CD14-positive monocyte (primary cell): ENCODE results near the gene LRRC8E. TPM values are rescaled to one million over a fixed set of nuclear protein-coding genes. Genes with fewer than 3 reads are reported as not detected.

Source experiments
- DNase-seq, 3 donors: peaks; one replicate each; pipeline ENCODE4 v3.0.0-alpha.2; 2011 to 2022
- H2AFZ ChIP-seq: 2 replicates; pipeline ENCODE4 v1.6.0; 2012; ENCODE audit warnings: mild to moderate bottlenecking, low read depth, low read length, inconsistent platforms; ENCODE audit not compliant: insufficient read depth, poor library complexity, severe bottlenecking
- H3K27ac ChIP-seq, 2 donors: 1 replicate in 1 of 2; 2 replicates in 1 of 2; pipeline ENCODE4 v1.5.1; 2012 to 2013; ENCODE audit warnings: low read length in 2 of 2, control low read depth in 1 of 2, inconsistent platforms in 1 of 2, low read depth in 1 of 2, mild to moderate bottlenecking in 1 of 2
- H3K27me3 ChIP-seq, 2 donors: one replicate each; pipeline versions ENCODE4 v1.6.0 to v1.6.1; 2011 to 2013; ENCODE audit warnings: low read length in 2 of 2; ENCODE audit not compliant: control insufficient read depth in 2 of 2, insufficient read depth in 2 of 2
- H3K36me3 ChIP-seq, 2 donors: replicated peaks in 1 of 2; 1 replicate in 1 of 2; 2 replicates in 1 of 2; pipeline versions ENCODE4 v1.5.1 to v1.6.1; 2012 to 2013; ENCODE audit warnings: low read length in 2 of 2, control low read depth in 1 of 2, inconsistent platforms in 1 of 2, mild to moderate bottlenecking in 1 of 2; ENCODE audit not compliant: insufficient read depth in 2 of 2, control insufficient read depth in 1 of 2
- H3K4me1 ChIP-seq, 2 donors: 1 replicate in 1 of 2; 2 replicates in 1 of 2; pipeline versions ENCODE4 v1.5.1 to v1.6.1; 2012 to 2013; ENCODE audit warnings: low read length in 2 of 2, control low read depth in 1 of 2, inconsistent platforms in 1 of 2, mild to moderate bottlenecking in 1 of 2, moderate library complexity in 1 of 2; ENCODE audit not compliant: insufficient read depth in 2 of 2, control insufficient read depth in 1 of 2
- H3K4me2 ChIP-seq: replicated peaks from 2 replicates; pipeline ENCODE3; 2012; ENCODE audit warnings: low read length, moderate library complexity, mild to moderate bottlenecking; ENCODE audit not compliant: poor library complexity, severe bottlenecking; ENCODE audit errors: extremely low read depth
- H3K4me3 ChIP-seq, 3 experiments: fragments of 200-600 bp in 1 of 3; sonication (generic) in 1 of 3; replicated peaks in 1 of 3; 1 replicate in 2 of 3; 2 replicates in 1 of 3; pipeline ENCODE4 v1.5.1; 2011 to 2013; ENCODE audit warnings: low read length in 3 of 3, mild to moderate bottlenecking in 3 of 3, control low read depth in 2 of 3, low read depth in 2 of 3, inconsistent platforms in 1 of 3, moderate library complexity in 1 of 3
- H3K79me2 ChIP-seq: 2 replicates; pipeline ENCODE4 v1.6.0; 2012; ENCODE audit warnings: mild to moderate bottlenecking, control low read depth, inconsistent platforms, low read length, moderate library complexity; ENCODE audit not compliant: insufficient read depth
- H3K9ac ChIP-seq: 2 replicates; pipeline ENCODE4 v1.6.0; 2017; ENCODE audit warnings: low read length, mild to moderate bottlenecking; ENCODE audit not compliant: insufficient read depth, poor library complexity, severe bottlenecking
- H3K9me3 ChIP-seq, 2 donors: replicated peaks in 1 of 2; 1 replicate in 1 of 2; 2 replicates in 1 of 2; pipeline versions ENCODE4 v1.5.1 to v1.6.1; 2012 to 2013; ENCODE audit warnings: low read length in 2 of 2, control low read depth in 1 of 2; ENCODE audit not compliant: control insufficient read depth in 1 of 2, insufficient read depth in 1 of 2
- H4K20me1 ChIP-seq: 2 replicates; pipeline ENCODE4 v1.6.0; 2012; ENCODE audit warnings: mild to moderate bottlenecking, low read length, control low read depth, moderate library complexity; ENCODE audit not compliant: insufficient read depth
- H3K27ac Mint-ChIP-seq, 7 donors: one replicate each; pipeline ENCODE4 v1.8.0; 2020; ENCODE audit warnings: mild to moderate bottlenecking in 7 of 7, mixed read lengths in 7 of 7, moderate library complexity in 6 of 7, inconsistent platforms in 2 of 7
- H3K27me3 Mint-ChIP-seq, 3 donors: one replicate each; pipeline ENCODE4 v1.8.0; 2021 to 2022; ENCODE audit warnings: low read depth in 3 of 3, mild to moderate bottlenecking in 3 of 3, mixed read lengths in 3 of 3, moderate library complexity in 3 of 3, inconsistent platforms in 1 of 3
- H3K36me3 Mint-ChIP-seq, 2 donors: one replicate each; pipeline ENCODE4 v1.8.0; 2020; ENCODE audit warnings: mixed read lengths in 2 of 2, inconsistent platforms in 1 of 2, mild to moderate bottlenecking in 1 of 2
- H3K4me1 Mint-ChIP-seq: one replicate; pipeline ENCODE4 v1.8.0; 2020; ENCODE audit warnings: mild to moderate bottlenecking, mixed read lengths
- H3K4me3 Mint-ChIP-seq, 2 donors: one replicate each; pipeline ENCODE4 v1.8.0; 2020; ENCODE audit warnings: mild to moderate bottlenecking in 2 of 2, mixed read lengths in 2 of 2, moderate library complexity in 1 of 2
- H3K9me3 Mint-ChIP-seq, 7 donors: one replicate each; pipeline ENCODE4 v1.8.0; 2020 to 2022; ENCODE audit warnings: mixed read lengths in 7 of 7, mild to moderate bottlenecking in 6 of 7, moderate library complexity in 6 of 7, inconsistent platforms in 2 of 7
- WGBS: methylation state at CpG from one replicate; pipeline ENCODE4 v1.1.5; 2013; ENCODE audit warnings: missing lambda C conversion rate; ENCODE audit not compliant: insufficient coverage; 5-methylcytosine and 5-hydroxymethylcytosine counted together
- intact Hi-C, 2 donors: fragments of 100-400 bp; cut with micrococcal nuclease; formaldehyde crosslinking; loops; one replicate each; pipeline versions ENCODE4 v1.15.0 to v1.15.1; 2023
- polyA plus RNA-seq, 3 donors: library from polyadenylated mRNA; depleted of rRNA in 1 of 3; unstranded in 2 of 3; stranded (reverse) in 1 of 3; fragments of 300-500 nt in 2 of 3; fragments of >200 nt in 1 of 3; fragmentation: Illumina TruSeq in 2 of 3; gene quantifications; 1 replicate in 2 of 3; 2 replicates in 1 of 3; pipeline ENCODE4 v1.2.3, GENCODE V29; 2012 to 2021
- TF ChIP-seq, protein P1 (sequence below): fragments of 200-600 bp; IDR thresholded peaks from one replicate; pipeline ENCODE4 v1.8.0; 2022; ENCODE audit warnings: antibody characterized with exemption, mild to moderate bottlenecking

Gene LRRC8E
- polyA plus RNA-seq, 3 donors = not detected

DNA sequence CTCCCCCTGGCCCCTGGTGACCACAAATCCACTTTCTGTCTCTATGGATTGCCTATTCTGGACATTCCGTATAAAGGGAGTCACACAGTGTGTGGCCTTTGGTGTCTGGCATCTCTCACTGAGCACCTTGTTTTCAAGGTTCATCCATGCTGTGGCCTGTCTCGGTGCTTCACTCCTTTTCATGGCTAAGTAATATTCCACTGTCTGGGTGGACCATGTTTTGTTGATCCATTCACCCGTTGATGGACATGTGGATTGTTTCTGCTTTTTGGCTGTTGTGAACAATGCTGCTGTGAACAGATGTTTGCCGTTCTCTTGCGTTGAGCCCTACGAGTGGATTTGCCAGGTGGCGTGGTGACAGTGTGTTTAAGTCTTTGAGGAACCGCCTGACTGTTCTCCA lies 47.7 kb upstream of the LRRC8E start:
- no peak overlapping the region for H2AFZ ChIP-seq
- Mint-ChIP-seq H3K36me3 (peaks cover 0 to 3% of the 10 kb centered on the region in 2 donors), H3K4me3 (no peak overlapping the region), H3K4me1 (peaks cover 5% of the 10 kb centered on the region), H3K27ac (no peak overlapping the region), H3K27me3 (peaks cover 0 to 7% (median 3%) of the 10 kb centered on the region in 3 donors), H3K9me3 (peaks cover 0 to 5% (median 2%) of the 10 kb centered on the region in 7 donors)
- no peaks in the 10 kb centered on the region for H3K9me3 ChIP-seq
- H3K36me3 ChIP-seq = no peaks in the 10 kb centered on the region
- no peak for DNase-seq
- H3K4me2 ChIP-seq = no peak overlapping the region
- H4K20me1 ChIP-seq = no peaks in the 10 kb centered on the region
- H3K9ac ChIP-seq = no peak overlapping the region
- TF ChIP-seq, protein P1, sequence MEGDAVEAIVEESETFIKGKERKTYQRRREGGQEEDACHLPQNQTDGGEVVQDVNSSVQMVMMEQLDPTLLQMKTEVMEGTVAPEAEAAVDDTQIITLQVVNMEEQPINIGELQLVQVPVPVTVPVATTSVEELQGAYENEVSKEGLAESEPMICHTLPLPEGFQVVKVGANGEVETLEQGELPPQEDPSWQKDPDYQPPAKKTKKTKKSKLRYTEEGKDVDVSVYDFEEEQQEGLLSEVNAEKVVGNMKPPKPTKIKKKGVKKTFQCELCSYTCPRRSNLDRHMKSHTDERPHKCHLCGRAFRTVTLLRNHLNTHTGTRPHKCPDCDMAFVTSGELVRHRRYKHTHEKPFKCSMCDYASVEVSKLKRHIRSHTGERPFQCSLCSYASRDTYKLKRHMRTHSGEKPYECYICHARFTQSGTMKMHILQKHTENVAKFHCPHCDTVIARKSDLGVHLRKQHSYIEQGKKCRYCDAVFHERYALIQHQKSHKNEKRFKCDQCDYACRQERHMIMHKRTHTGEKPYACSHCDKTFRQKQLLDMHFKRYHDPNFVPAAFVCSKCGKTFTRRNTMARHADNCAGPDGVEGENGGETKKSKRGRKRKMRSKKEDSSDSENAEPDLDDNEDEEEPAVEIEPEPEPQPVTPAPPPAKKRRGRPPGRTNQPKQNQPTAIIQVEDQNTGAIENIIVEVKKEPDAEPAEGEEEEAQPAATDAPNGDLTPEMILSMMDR = no peak
- intact Hi-C loops = no loop called here
- no peak overlapping the region for H3K4me3 ChIP-seq
- WGBS = 100% methylated on average over 2 of the region's 8 CpGs
- no peaks in the 10 kb centered on the region for H3K4me1 ChIP-seq
- no peaks in the 10 kb centered on the region for H3K27me3 ChIP-seq
- H3K79me2 ChIP-seq = no peaks in the 10 kb centered on the region
- no peak overlapping the region for H3K27ac ChIP-seq

GRCh38 chr19:7841751-7842660 lies 46.3 kb upstream of the LRRC8E start:
- Mint-ChIP-seq H3K4me3 (no peak overlapping the region), H3K9me3 (peaks cover 0 to 5% (median 0%) of the 10 kb centered on the region in 7 donors), H3K27me3 (peaks cover 0 to 6% (median 1%) of the 10 kb centered on the region in 3 donors), H3K36me3 (peaks cover 0 to 3% of the 10 kb centered on the region in 2 donors), H3K4me1 (peaks cover 5% of the 10 kb centered on the region), H3K27ac (no peak overlapping the region)
- no peaks in the 10 kb centered on the region for H3K36me3 ChIP-seq
- H4K20me1 ChIP-seq = no peaks in the 10 kb centered on the region
- intact Hi-C loops = no loop called here
- H3K79me2 ChIP-seq = no peaks in the 10 kb centered on the region
- H3K27ac ChIP-seq = no peak overlapping the region
- H3K27me3 ChIP-seq = no peaks in the 10 kb centered on the region
- no peak overlapping the region for H2AFZ ChIP-seq
- DNase-seq = no peak
- H3K9ac ChIP-seq = no peak overlapping the region
- no peak overlapping the region for H3K4me3 ChIP-seq
- H3K9me3 ChIP-seq = no peaks in the 10 kb centered on the region
- TF ChIP-seq, protein P1 = no peak
- H3K4me2 ChIP-seq = no peak overlapping the region
- WGBS = 98% methylated on average over 9 of the region's 11 CpGs
- no peaks in the 10 kb centered on the region for H3K4me1 ChIP-seq
